WTC11 (cell line): Measurements from ENCODE around the gene GGT6. TPM values are rescaled to one million over a fixed set of nuclear protein-coding genes. Genes with fewer than 3 reads are reported as not detected.

ENCODE experiments used
- ATAC-seq: fragments of 200-7000 bp; cut with Tn5 transposase; 2 replicates; pipeline ENCODE4 v1.10.0; 2021; ENCODE audit warnings: mild to moderate bottlenecking, moderate library complexity
- CTCF ChIA-PET: fragments of 300-600 bp; sonication (Branson Sonifier 250); formaldehyde crosslinking; loops from one replicate; lab custom pipeline; 2021; ENCODE audit warnings: antibody characterized with exemption; lab: Charles Lee
- POLR2A ChIA-PET: fragments of 350-600 bp; sonication (Branson Sonifier 250); formaldehyde crosslinking; loops from one replicate; lab custom pipeline; 2021; ENCODE audit warnings: antibody characterized with exemption; lab: Charles Lee
- DNase-seq: peaks from one replicate; pipeline ENCODE4 v3.0.0; 2021; ENCODE audit warnings: low spot score
- H3K27ac Mint-ChIP-seq: 2 replicates; pipeline ENCODE4 v1.8.0; 2021; ENCODE audit warnings: mixed read lengths
- H3K27me3 Mint-ChIP-seq: 2 replicates; pipeline ENCODE4 v1.8.0; 2021; ENCODE audit warnings: low read depth, mild to moderate bottlenecking, moderate library complexity, mixed read lengths
- H3K36me3 Mint-ChIP-seq: 2 replicates; pipeline ENCODE4 v1.8.0; 2021; ENCODE audit warnings: mixed read lengths
- H3K4me1 Mint-ChIP-seq: 2 replicates; pipeline ENCODE4 v1.8.0; 2022; ENCODE audit warnings: mixed read lengths
- H3K4me3 Mint-ChIP-seq: 2 replicates; pipeline ENCODE4 v1.8.0; 2021; ENCODE audit warnings: mild to moderate bottlenecking, moderate library complexity, mixed read lengths
- H3K9me3 Mint-ChIP-seq: 2 replicates; pipeline ENCODE4 v1.8.0; 2021; ENCODE audit warnings: mixed read lengths
- AR ChIP-seq: fragments of 250-450 bp; sonication (Bioruptor Pico); IDR thresholded peaks from 2 replicates; pipeline ENCODE4 v1.9.0; 2021; ENCODE audit warnings: mild to moderate bottlenecking
- ATF2 ChIP-seq: sonication (generic); formaldehyde crosslinking; IDR thresholded peaks from 2 replicates; pipeline ENCODE4 v1.8.1; 2022; ENCODE audit warnings: low read depth, missing genetic modification reagents, borderline replicate concordance
- FOXP1 ChIP-seq: sonication (generic); formaldehyde crosslinking; IDR thresholded peaks from 2 replicates; pipeline ENCODE4 v1.8.0; 2022; ENCODE audit warnings: missing genetic modification reagents, mild to moderate bottlenecking, moderate library complexity, borderline replicate concordance
- GTF2I ChIP-seq: fragments of 250-450 bp; sonication (Bioruptor Pico); conservative IDR thresholded peaks from 2 replicates; pipeline ENCODE4 v1.4.0; 2021; ENCODE audit warnings: mild to moderate bottlenecking
- HMGA2 ChIP-seq: fragments of 250-450 bp; sonication (Bioruptor Pico); IDR thresholded peaks from 2 replicates; pipeline ENCODE4 v1.4.0; 2021; ENCODE audit warnings: mild to moderate bottlenecking, moderate library complexity
- IRF1 ChIP-seq: sonication (generic); formaldehyde crosslinking; IDR thresholded peaks from 2 replicates; pipeline ENCODE4 v1.8.0; 2023; ENCODE audit warnings: missing genetic modification reagents
- IRF2 ChIP-seq: sonication (generic); formaldehyde crosslinking; IDR thresholded peaks from 2 replicates; pipeline ENCODE4 v1.8.0; 2022; ENCODE audit warnings: low read depth, missing genetic modification reagents, borderline replicate concordance
- NFATC4 ChIP-seq: fragments of 250-450 bp; sonication (Bioruptor Pico); IDR thresholded peaks from 2 replicates; pipeline ENCODE4 v1.9.0; 2021; ENCODE audit warnings: mild to moderate bottlenecking
- NR2C2 ChIP-seq: sonication (generic); formaldehyde crosslinking; IDR thresholded peaks from 2 replicates; pipeline ENCODE4 v1.8.0; 2022; ENCODE audit warnings: mild to moderate bottlenecking, missing genetic modification reagents
- PRDM15 ChIP-seq: sonication (generic); formaldehyde crosslinking; IDR thresholded peaks from 2 replicates; pipeline ENCODE4 v1.8.0; 2022; ENCODE audit warnings: missing genetic modification reagents
- SMAD3 ChIP-seq: sonication (generic); formaldehyde crosslinking; IDR thresholded peaks from 2 replicates; pipeline ENCODE4 v1.8.0; 2022; ENCODE audit warnings: missing genetic modification reagents, mild to moderate bottlenecking, borderline replicate concordance
- TEAD1 ChIP-seq: sonication (generic); formaldehyde crosslinking; IDR thresholded peaks from 2 replicates; pipeline ENCODE4 v1.8.0; 2022; ENCODE audit warnings: mild to moderate bottlenecking, missing genetic modification reagents
- ZNF219 ChIP-seq: sonication (generic); formaldehyde crosslinking; IDR thresholded peaks from 2 replicates; pipeline ENCODE4 v1.8.0; 2023; ENCODE audit warnings: missing genetic modification reagents, mild to moderate bottlenecking, borderline replicate concordance
- ZNF281 ChIP-seq: sonication (generic); formaldehyde crosslinking; IDR thresholded peaks from 2 replicates; pipeline ENCODE4 v1.8.0; 2023; ENCODE audit warnings: mild to moderate bottlenecking, missing genetic modification reagents
- ZNF671 ChIP-seq: fragments of 250-450 bp; sonication (Bioruptor Pico); IDR thresholded peaks from 2 replicates; pipeline ENCODE4 v1.8.0; 2021; ENCODE audit warnings: mild to moderate bottlenecking
- total RNA-seq: library from RNA; stranded (reverse); gene quantifications from 3 replicates; pipeline ENCODE4 v1.2.3, GENCODE V29; 2021

GGT6 gene
- total RNA-seq, 1 experiment from 2014 or later: 0.07 TPM

- H3K4me1 Mint-ChIP-seq: peaks cover 31% of the 10 kb centered on the region
- no peak overlapping the region for H3K4me3 Mint-ChIP-seq
- DNase-seq (no peak), ATAC-seq (no peak)
- H3K9me3 Mint-ChIP-seq: no peaks in the 10 kb centered on the region
- ChIA-PET CTCF (interaction anchor here (0.5 to 3.5 kb wide), 6 partner anchors 11 to 132 kb away, joined by 3 to 38 read pairs (median 4); partner anchors contain the start of gene MYBBP1A), POLR2A (interaction anchor here (0.6 to 1.4 kb wide), 2 partner anchors 34 to 113 kb away, joined by 3 to 4 read pairs; no protein-coding TSS in a partner anchor)
- TF ChIP-seq FOXP1 (CRISPR knock-in tag) (no peak), IRF2 (CRISPR knock-in tag) (no peak), ZNF281 (no peak), AR (no peak), SMAD3 (no peak), GTF2I (no peak), PRDM15 (CRISPR knock-in tag) (no peak), TEAD1 (CRISPR knock-in tag) (no peak), ZNF219 (CRISPR knock-in tag) (no peak), NR2C2 (no peak), ZNF671 (CRISPR knock-in tag) (no peak), IRF1 (CRISPR knock-in tag) (no peak), ATF2 (CRISPR knock-in tag) (no peak), NFATC4 (no peak), HMGA2 (CRISPR knock-in tag) (no peak)
- peaks cover 5% of the 10 kb centered on the region for H3K27me3 Mint-ChIP-seq
- no peaks in the 10 kb centered on the region for H3K36me3 Mint-ChIP-seq
- no peak overlapping the region for H3K27ac Mint-ChIP-seq
Measured at GRCh38 chr17:4577386-4577993, 17.1 kb upstream of the GGT6 start.
